Measurements from ENCODE around the gene ANXA4.
"Not testable (repeated sequence)": the region's sequence is repeated elsewhere in the genome, so short reads cannot be mapped to it uniquely, and the experiment has no call there.

ANXA4 gene

GRCh38 chr2:69767034-69767433 is 25.1 kb downstream of the ANXA4 start:
- DNase-seq (ENCODE audit: low read depth in 1 of 2, low spot score in 1 of 2) = no peak
- TF ChIP-seq JUND (IDR thresholded peaks at IDR 0.05; ENCODE audit: low read depth) = no peak
- in situ Hi-C loops (cut with HindIII; ENCODE audit: low pct_unique_long_range_greater_than_20kb, low sequenced_read_pairs) = no loop called here

- no peak for DNase-seq (ENCODE audit: low read depth in 1 of 2, low spot score in 1 of 2)
- TF ChIP-seq JUND (IDR thresholded peaks at IDR 0.05; ENCODE audit: low read depth) = no peak
- in situ Hi-C loops (cut with HindIII; ENCODE audit: low pct_unique_long_range_greater_than_20kb, low sequenced_read_pairs) = no loop called here
Measured at GRCh38 chr2:69768235-69768634, 26.3 kb downstream of the ANXA4 start.

- no peak for TF ChIP-seq JUND (IDR thresholded peaks at IDR 0.05; ENCODE audit: low read depth)
- DNase-seq (ENCODE audit: low read depth in 1 of 2, low spot score in 1 of 2) = no peak
- in situ Hi-C loops (cut with HindIII; ENCODE audit: low pct_unique_long_range_greater_than_20kb, low sequenced_read_pairs) = no loop called here
Measured at GRCh38 chr2:69768789-69769188, 26.9 kb downstream of the ANXA4 start.

- no peak for DNase-seq (ENCODE audit: low read depth in 1 of 2, low spot score in 1 of 2)
- no peak for TF ChIP-seq JUND (IDR thresholded peaks at IDR 0.05; ENCODE audit: low read depth)
- in situ Hi-C loops (cut with HindIII; ENCODE audit: low pct_unique_long_range_greater_than_20kb, low sequenced_read_pairs) = no loop called here
Measured at GRCh38 chr2:69769272-69769671, 27.3 kb downstream of the ANXA4 start.

DNA sequence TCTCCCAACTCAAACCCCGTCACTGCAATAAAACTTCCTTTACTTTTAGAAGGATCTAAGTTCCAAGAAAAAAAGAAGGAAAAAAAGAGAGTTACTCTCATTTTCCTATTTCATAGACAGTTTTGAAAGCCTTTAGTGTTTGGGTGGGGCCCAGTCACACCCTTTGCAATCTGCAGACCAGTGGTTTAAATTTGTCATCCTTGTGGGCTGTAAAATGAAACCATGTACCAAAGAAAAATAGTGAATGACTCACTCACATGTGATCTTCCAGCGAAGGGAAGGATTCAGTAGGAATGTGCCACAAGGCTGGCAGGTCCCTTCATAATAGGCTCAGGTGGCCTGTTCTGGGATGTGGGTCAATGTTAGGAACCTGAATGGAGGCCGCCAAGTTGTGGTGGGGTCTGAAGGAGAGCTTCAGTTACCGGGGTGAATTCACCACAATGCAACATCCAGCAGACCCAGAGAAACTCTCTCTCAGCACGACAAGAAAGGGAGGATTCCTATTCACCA is 28.3 kb downstream of the ANXA4 start:
- in situ Hi-C loops (cut with HindIII; ENCODE audit: low pct_unique_long_range_greater_than_20kb, low sequenced_read_pairs) = no loop called here
- DNase-seq (ENCODE audit: low read depth in 1 of 2, low spot score in 1 of 2) = no peak
- TF ChIP-seq JUND (IDR thresholded peaks at IDR 0.05; ENCODE audit: low read depth) = no peak

DNA sequence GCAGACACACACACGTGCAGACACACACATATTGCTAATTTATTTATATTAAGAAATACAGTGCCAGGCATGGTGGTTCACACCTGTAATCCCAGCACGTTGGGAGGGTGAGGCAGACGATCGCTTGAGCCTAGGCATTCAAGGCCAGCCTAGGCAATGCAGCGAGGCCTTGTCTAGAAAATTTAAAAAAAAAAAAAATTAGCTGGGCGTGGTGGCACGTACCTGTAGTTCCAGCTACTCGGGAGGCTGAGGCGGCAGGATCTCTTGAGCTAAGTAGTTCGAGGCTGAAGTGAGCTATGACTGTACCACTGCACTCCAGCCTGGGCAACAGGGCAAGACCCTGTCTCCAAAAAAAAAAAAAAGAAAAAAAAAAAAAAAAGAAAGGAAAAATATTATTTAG is 28.8 kb downstream of the ANXA4 start:
- DNase-seq (ENCODE audit: low read depth in 1 of 2, low spot score in 1 of 2) = no peak
- TF ChIP-seq JUND (IDR thresholded peaks at IDR 0.05; ENCODE audit: low read depth) = no peak
- in situ Hi-C loops (cut with HindIII; ENCODE audit: low pct_unique_long_range_greater_than_20kb, low sequenced_read_pairs) = no loop called here

GRCh38 chr2:69771461-69771860 is 29.5 kb downstream of the ANXA4 start:
- no peak for DNase-seq (ENCODE audit: low read depth in 1 of 2, low spot score in 1 of 2)
- in situ Hi-C loops (cut with HindIII; ENCODE audit: low pct_unique_long_range_greater_than_20kb, low sequenced_read_pairs) = no loop called here

GRCh38 chr2:69773206-69773605 is 31.3 kb downstream of the ANXA4 start:
- DNase-seq (ENCODE audit: low read depth in 1 of 2, low spot score in 1 of 2) = no peak
- in situ Hi-C loops (cut with HindIII; ENCODE audit: low pct_unique_long_range_greater_than_20kb, low sequenced_read_pairs) = no loop called here
- TF ChIP-seq JUND (IDR thresholded peaks at IDR 0.05; ENCODE audit: low read depth) = no peak

More at GRCh38 chr2:69771461-69771860, 29.5 kb downstream of the ANXA4 start:
- TF ChIP-seq JUND (IDR thresholded peaks at IDR 0.05; ENCODE audit: low read depth) = no peak

DNA sequence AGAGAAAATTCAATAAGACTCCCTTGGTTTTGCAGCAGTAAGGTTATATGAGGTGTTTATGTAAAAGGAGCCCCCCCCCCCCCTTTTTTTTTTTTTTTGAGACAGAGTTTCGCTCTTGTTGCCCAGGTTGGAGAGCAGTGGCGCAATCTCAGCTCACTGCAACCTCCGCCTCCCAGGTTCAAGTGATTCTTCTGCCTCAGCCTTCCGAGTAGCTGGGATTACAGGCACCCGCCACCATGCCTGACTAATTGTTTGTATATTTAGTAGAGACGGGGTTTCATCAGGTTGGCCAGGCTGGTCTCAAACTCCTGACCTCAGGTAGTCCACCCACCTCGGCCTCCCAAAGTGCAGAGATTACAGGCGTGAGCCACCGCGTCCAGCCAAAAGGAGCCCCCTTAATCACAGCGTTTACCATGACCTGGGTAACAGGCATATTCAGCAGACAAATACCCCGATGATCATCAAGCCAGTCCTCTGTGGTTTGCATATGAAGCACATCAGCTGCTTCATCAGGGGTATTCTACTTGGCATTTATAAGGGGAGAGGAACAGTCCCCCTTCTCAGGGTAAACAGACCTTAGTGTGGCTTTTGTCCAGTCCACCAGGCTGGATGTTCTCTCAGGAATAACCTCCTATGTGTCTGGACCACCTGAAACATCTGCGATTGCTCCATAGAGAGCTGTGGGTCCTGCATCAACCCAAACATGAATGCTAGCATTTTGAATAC is 32.5 kb downstream of the ANXA4 start:
- in situ Hi-C loops (cut with HindIII; ENCODE audit: low pct_unique_long_range_greater_than_20kb, low sequenced_read_pairs) = not testable (repeated sequence)

DNA sequence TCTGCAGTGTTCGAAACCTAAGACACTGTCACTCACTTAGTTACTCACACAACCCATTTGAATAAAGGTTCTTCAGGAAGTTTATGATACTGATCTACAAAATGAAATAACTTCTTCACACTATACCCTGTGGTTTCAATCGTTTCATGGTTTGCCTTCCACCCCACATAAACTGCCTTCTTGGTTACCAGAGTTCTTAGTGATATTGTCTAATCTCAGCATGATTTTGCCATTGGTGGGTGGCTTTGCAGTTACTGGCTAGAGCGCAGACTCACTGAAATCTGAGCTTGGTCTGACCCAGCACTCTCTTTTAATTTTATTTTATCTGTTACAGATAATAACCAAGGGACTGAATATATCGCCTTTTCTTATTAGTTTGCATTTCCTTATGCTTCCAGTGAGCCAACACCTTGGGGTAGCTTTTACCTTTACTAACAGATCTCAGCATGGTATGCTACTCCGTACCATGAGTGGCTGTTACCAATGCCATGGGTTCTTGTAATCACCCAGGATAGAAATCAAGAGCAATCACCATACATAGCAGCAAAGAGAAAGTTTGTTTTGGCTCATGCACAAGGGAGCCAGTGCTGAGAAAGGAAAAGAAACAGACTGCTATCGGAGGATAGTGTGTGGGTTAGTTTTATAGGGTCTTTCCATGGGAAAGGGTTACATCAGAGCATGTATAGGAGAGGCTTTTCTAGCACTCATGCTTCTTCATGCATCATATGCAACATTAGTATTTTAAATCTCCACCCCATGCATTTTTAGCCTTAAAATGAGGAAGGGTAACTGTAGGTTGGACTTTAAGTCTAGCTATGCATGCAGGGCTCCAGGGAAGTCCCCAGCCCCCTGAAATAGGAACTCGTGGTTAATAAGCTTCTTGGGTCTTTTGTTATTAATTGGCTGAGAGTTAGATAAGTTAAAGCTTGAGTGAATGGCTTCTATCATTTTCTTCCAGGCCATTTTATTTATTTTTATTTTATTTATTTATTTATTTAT is 33.3 kb downstream of the ANXA4 start:
- in situ Hi-C loops (cut with HindIII; ENCODE audit: low pct_unique_long_range_greater_than_20kb, low sequenced_read_pairs) = no loop called here
- no peak for TF ChIP-seq JUND (IDR thresholded peaks at IDR 0.05; ENCODE audit: low read depth)
- no peak for DNase-seq (ENCODE audit: low read depth in 1 of 2, low spot score in 1 of 2)

More for the DNA sequence above, 32.5 kb downstream of the ANXA4 start:
- not testable (repeated sequence) for DNase-seq (ENCODE audit: low read depth in 1 of 2, low spot score in 1 of 2)

DNA sequence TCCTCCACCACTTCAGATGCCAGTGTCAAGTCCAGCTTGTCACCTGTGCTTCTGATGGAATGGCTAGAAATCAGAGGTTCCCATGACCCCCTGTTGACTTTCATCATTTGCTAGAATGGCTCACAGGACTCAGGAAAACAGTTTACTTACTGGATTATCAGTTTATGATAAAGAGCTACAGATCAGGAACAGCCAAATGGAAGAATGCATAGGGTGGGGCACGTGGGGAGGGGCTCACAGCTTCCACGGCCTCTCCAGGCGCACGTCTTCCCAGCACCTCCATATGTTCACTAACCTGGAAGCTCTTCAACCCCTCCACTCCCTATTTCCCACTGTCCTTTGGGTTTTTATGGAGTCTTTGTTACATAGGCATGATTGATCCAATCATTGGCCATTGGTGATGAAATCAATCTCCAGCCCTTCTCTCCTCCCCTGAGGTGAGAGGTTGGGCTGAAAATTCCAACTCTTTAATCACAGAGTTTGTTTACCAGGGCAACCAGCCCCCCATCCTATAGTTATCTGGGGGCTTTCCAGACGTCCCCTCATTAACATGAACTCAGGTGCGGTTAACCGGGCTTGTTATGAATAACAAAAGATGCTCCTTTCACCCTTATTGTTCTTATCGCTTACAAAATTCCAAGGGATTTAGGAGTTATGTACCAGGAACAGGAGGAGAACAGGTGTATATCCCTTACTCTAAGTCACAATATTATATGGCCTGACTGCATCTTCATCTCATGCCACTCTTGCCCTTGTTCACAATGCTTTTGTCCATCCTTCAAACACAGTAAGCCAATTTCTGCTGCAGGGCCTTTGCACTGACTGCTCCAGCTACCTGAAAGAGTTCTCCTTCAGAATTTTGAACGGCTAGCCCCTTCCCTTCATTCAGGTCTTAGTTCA is 35.2 kb downstream of the ANXA4 start:
- no peak for TF ChIP-seq JUND (IDR thresholded peaks at IDR 0.05; ENCODE audit: low read depth)
- in situ Hi-C loops (cut with HindIII; ENCODE audit: low pct_unique_long_range_greater_than_20kb, low sequenced_read_pairs) = no loop called here

GRCh38 chr2:69777786-69778105 is 35.8 kb downstream of the ANXA4 start:
- no peak for DNase-seq (ENCODE audit: low read depth in 1 of 2, low spot score in 1 of 2)
- no peak for TF ChIP-seq JUND (IDR thresholded peaks at IDR 0.05; ENCODE audit: low read depth)
- in situ Hi-C loops (cut with HindIII; ENCODE audit: low pct_unique_long_range_greater_than_20kb, low sequenced_read_pairs) = no loop called here

More for the DNA sequence above, 35.2 kb downstream of the ANXA4 start:
- no peak for DNase-seq (ENCODE audit: low read depth in 1 of 2, low spot score in 1 of 2)
